Calu3 (cell line): Measurements from ENCODE around the gene GOLT1B. TPM values are rescaled to one million over a fixed set of nuclear protein-coding genes. Genes with fewer than 3 reads are reported as not detected.
"Not testable (repeated sequence)": the region's sequence is repeated elsewhere in the genome, so short reads cannot be mapped to it uniquely, and the experiment has no call there.

Experiments
- Bru-seq: library from RNA; stranded (reverse); fragments of 400-500 nt; gene quantifications from one replicate; lab custom pipeline; 2021; lab: Mats Ljungman, UMichigan
- BruChase-seq, 2 experiments: library from RNA; stranded (reverse); fragments of 400-500 nt; gene quantifications; one replicate each; lab custom pipeline; 2021; lab: Mats Ljungman, UMichigan
- BruUV-seq: library from RNA; stranded (reverse); fragments of 400-500 nt; replicated peaks from 2 replicates; lab custom pipeline; 2021; lab: Mats Ljungman, UMichigan
- CTCF ChIA-PET: fragments of 300-600 bp; sonication (Branson Sonifier 250); formaldehyde crosslinking; loops from one replicate; lab custom pipeline; 2022; ENCODE audit warnings: antibody characterized with exemption; lab: Charles Lee
- DNase-seq: peaks from one replicate; pipeline ENCODE4 v3.0.0; 2022
- H3K27ac Mint-ChIP-seq: one replicate; pipeline ENCODE4 v1.8.0; 2022; ENCODE audit warnings: mixed read lengths; ENCODE audit not compliant: unreplicated experiment
- H3K27me3 Mint-ChIP-seq: one replicate; pipeline ENCODE4 v1.8.0; 2022; ENCODE audit warnings: mixed read lengths; ENCODE audit not compliant: unreplicated experiment
- H3K36me3 Mint-ChIP-seq: one replicate; pipeline ENCODE4 v1.8.0; 2022; ENCODE audit warnings: mild to moderate bottlenecking, moderate library complexity, mixed read lengths; ENCODE audit not compliant: insufficient read depth, unreplicated experiment
- H3K4me1 Mint-ChIP-seq: one replicate; pipeline ENCODE4 v1.8.0; 2022; ENCODE audit warnings: mild to moderate bottlenecking, low read depth, mixed read lengths; ENCODE audit not compliant: unreplicated experiment
- H3K4me3 Mint-ChIP-seq: one replicate; pipeline ENCODE4 v1.8.0; 2022; ENCODE audit warnings: mild to moderate bottlenecking, low read depth, moderate library complexity, mixed read lengths; ENCODE audit not compliant: unreplicated experiment
- H3K9me3 Mint-ChIP-seq: one replicate; pipeline ENCODE4 v1.8.0; 2022; ENCODE audit warnings: low read depth, mixed read lengths; ENCODE audit not compliant: unreplicated experiment
- intact Hi-C: fragments of 100-400 bp; cut with micrococcal nuclease; formaldehyde crosslinking; loops from one replicate; pipeline ENCODE4 v1.10.0; 2022; ENCODE audit not compliant: unreplicated experiment
- long read RNA-seq: library from polyadenylated mRNA; stranded (forward); transcript quantifications from one replicate; pipeline ENCODE4 v2.0.0, GENCODE V29; 2022
- total RNA-seq: library from RNA; stranded (reverse); gene quantifications from 2 replicates; pipeline ENCODE4 v1.2.3, GENCODE V29; 2022
- TF ChIP-seq, protein P1 (sequence below): fragments of 200-600 bp; IDR thresholded peaks from one replicate; pipeline ENCODE4 v1.8.0; 2022; ENCODE audit warnings: antibody characterized with exemption; ENCODE audit not compliant: unreplicated experiment

Gene GOLT1B, protein sequence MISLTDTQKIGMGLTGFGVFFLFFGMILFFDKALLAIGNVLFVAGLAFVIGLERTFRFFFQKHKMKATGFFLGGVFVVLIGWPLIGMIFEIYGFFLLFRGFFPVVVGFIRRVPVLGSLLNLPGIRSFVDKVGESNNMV
- total RNA-seq (30.7 and 37.1 TPM in 2 replicates), Bru-seq, nascent RNA (percentile 86 among the genes with signal in this experiment), BruChase-seq, experiment 1, labeled RNA remaining after a 6-hour chase (percentile 92 among the genes with signal in this experiment), BruChase-seq, experiment 2, labeled RNA remaining after a 2-hour chase (percentile 90 among the genes with signal in this experiment)
- long read RNA-seq, transcript GOLT1B-201 (5 exons, 3,227 nt): major isoform, 69 of 77 reads
- long read RNA-seq, partial matches to known transcripts: 1 of 77 reads
- long read RNA-seq, other reads (novel, unspliced or antisense): 1 of 77 reads

DNA sequence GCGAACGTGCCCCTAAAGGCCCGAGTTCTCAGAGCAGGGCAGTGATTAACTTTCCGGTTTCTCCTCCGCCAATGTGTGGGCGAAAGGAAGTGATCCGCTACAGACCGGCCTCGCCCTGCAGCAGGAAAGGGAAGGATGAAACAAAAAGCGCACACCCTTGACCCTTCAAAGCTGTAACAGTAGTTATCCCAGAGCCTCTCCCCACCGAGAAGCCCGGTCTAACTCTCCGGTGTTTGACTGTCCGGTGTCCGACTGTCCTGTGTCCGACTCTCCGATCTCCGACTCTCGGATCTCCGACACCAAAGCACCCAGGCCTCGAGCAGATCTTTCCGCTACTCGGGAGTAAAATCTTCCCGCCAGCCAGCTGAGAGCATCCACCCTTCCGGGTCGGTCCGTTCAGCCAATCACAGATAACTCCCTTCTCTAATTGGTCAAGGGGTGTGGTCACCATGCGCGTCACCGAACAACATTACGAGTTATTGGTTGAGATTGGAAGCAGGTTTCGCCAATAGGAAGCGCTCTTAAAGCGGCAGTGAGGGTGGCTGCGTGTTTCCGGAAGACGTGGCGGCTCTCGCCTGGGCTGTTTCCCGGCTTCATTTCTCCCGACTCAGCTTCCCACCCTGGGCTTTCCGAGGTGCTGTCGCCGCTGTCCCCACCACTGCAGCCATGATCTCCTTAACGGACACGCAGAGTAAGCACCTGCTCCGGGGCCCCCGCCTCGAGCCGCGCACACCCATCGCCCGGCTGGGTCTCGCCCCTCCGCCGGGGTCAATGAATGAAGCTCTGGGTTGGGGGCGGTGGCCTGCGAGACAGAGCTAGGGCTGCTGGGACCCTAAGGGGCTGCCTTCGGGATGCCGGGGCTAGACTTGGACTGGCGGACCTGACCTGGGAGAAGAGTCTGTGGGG is at the start of gene GOLT1B, which contains the start of gene RECQL:
Gene GOLT1B, plus strand, starts transcription at position 532 of the 906 bp plus-strand sequence. Its CDS starts 135 bp downstream, at position 667.
Gene RECQL, minus strand, starts transcription at position 378 of the 906 bp plus-strand sequence. CDS start 2,065 bp downstream, outside the sequence.
- peaks cover 9% of the 10 kb centered on the region for H3K4me1 Mint-ChIP-seq
- no peak within 1 kb of the TSS for H3K27ac Mint-ChIP-seq
- DNase-seq: peak; percentile 90
- H3K9me3 Mint-ChIP-seq: no peaks in the 10 kb centered on the region
- H3K4me3 Mint-ChIP-seq: no peak within 1 kb of the TSS
- intact Hi-C loops: loop anchor here (5.0 to 10.0 kb wide), 2 partner anchors 64 to 183 kb away; partner anchors contain the start of gene PYROXD1
- TF ChIP-seq, protein P1, sequence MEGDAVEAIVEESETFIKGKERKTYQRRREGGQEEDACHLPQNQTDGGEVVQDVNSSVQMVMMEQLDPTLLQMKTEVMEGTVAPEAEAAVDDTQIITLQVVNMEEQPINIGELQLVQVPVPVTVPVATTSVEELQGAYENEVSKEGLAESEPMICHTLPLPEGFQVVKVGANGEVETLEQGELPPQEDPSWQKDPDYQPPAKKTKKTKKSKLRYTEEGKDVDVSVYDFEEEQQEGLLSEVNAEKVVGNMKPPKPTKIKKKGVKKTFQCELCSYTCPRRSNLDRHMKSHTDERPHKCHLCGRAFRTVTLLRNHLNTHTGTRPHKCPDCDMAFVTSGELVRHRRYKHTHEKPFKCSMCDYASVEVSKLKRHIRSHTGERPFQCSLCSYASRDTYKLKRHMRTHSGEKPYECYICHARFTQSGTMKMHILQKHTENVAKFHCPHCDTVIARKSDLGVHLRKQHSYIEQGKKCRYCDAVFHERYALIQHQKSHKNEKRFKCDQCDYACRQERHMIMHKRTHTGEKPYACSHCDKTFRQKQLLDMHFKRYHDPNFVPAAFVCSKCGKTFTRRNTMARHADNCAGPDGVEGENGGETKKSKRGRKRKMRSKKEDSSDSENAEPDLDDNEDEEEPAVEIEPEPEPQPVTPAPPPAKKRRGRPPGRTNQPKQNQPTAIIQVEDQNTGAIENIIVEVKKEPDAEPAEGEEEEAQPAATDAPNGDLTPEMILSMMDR: no peak
- CTCF ChIA-PET: interaction anchor here (0.7 kb wide), 1 partner anchor 942 kb away, joined by 3 read pairs; no protein-coding TSS in a partner anchor
- H3K36me3 Mint-ChIP-seq: no peaks in the 10 kb centered on the region
- no peaks in the 10 kb centered on the region for H3K27me3 Mint-ChIP-seq
- no TSS peak for BruUV-seq

DNA sequence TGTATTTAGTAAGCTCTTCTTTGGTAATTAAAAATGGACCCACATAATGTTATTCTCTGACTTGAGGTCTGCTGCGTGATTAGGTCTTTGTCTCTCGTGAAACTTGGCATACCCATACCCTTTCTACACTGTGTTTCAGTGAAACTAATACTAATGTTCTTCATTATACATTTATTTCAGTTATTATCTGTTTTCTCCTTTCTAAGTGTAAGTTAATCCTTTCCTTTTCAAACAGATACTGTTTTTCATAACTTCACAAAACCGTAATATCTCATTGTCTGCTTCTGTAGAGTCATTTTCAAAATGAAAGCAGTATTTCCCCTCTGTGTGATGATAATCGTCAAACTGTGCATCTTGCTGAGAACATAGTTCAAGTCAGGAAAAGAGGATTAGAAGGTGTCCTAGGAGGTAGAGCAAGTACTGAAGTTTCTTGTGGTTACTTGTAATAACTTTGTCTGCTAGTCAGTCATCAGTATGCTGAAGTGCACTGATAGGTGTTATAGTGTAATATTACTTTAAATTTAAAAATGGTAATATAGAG is 48.2 kb upstream of the GOLT1B start:
- Mint-ChIP-seq H3K27ac (no peak overlapping the region), H3K4me3 (no peak overlapping the region), H3K9me3 (no peaks in the 10 kb centered on the region), H3K4me1 (no peaks in the 10 kb centered on the region), H3K27me3 (no peaks in the 10 kb centered on the region), H3K36me3 (peaks cover 14% of the 10 kb centered on the region)
- BruUV-seq: no TSS peak
- TF ChIP-seq, protein P1: no peak
- CTCF ChIA-PET: no interaction called here
- intact Hi-C loops: no loop called here
- DNase-seq: no peak

DNA sequence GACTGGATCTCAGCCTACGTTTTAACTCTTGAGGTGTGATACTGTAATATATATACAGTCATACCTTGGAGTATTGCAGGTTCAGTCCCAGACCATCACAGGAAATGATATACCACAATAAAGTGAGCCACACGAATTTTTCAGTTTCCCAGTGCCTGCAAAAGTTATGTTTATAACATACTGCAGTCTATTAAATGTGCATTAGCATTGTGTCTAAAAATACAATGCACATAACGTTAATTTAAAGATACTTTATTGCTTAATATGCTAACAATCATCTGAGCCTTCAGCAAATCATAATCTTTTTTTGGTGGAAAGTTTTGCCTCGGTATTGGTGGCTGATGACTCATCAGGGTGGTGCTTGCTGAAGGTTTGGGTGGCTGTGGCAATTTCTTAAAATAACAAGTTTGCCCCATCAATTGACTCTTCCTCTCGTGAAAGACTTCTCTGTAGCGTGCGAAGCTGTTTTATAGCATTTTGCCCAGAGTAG is 45.3 kb upstream of the GOLT1B start:
- no peaks in the 10 kb centered on the region for H3K4me1 Mint-ChIP-seq
- intact Hi-C loops: no loop called here
- H3K4me3 Mint-ChIP-seq: no peak overlapping the region
- no peaks in the 10 kb centered on the region for H3K27me3 Mint-ChIP-seq
- H3K36me3 Mint-ChIP-seq: peaks cover 11% of the 10 kb centered on the region
- no TSS peak for BruUV-seq
- CTCF ChIA-PET: no interaction called here
- no peaks in the 10 kb centered on the region for H3K9me3 Mint-ChIP-seq
- TF ChIP-seq, protein P1: no peak
- no peak for DNase-seq
- H3K27ac Mint-ChIP-seq: no peak overlapping the region

DNA sequence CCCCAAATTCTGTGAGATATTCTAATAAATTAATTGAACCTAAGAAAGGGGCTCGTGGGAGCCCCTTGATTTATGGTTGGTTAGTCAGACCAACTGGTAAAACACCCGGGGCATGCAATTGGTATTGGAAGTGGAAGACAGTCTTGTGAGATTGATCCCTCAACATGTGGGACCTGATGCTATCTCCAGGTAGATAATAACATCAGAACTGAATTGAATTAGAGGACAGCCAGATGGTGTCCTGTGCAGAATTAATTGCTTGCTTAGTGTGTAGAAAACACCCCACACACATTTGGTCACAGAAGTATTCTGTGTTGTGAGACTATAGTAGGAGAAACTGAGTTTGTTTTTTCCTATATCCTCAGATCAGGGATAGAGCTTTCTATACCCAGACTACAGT is 42.1 kb upstream of the GOLT1B start:
- Mint-ChIP-seq H3K4me3 (no peak overlapping the region), H3K9me3 (no peaks in the 10 kb centered on the region), H3K4me1 (no peaks in the 10 kb centered on the region), H3K27me3 (no peaks in the 10 kb centered on the region), H3K27ac (no peak overlapping the region), H3K36me3 (peaks cover 8% of the 10 kb centered on the region)
- CTCF ChIA-PET: no interaction called here
- no peak for DNase-seq
- intact Hi-C loops: no loop called here
- BruUV-seq: no TSS peak
- TF ChIP-seq, protein P1: no peak

DNA sequence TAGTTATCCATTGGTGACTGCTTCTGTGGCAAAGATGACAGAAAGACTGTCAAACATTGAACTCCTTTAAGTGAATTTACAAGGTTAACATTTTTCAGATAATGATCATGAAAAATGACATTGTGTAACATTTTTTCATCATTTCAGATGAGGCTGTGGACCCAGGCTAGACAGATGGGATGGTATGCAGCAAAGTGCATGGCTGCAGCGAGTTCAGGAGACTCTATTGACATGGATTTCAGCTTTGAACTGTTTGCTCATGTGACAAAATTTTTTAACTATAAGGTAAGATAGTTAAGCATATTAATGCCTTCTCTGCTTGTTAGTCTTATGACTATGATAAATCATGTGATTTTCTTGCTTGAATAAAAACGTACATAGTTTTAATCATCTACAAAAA is 34.3 kb upstream of the GOLT1B start:
- BruUV-seq, H3K4me3 Mint-ChIP-seq, H3K27me3 Mint-ChIP-seq, H3K27ac Mint-ChIP-seq, CTCF ChIA-PET, H3K9me3 Mint-ChIP-seq, H3K4me1 Mint-ChIP-seq, DNase-seq, intact Hi-C loops: not testable (repeated sequence)
- peaks cover 15% of the 10 kb centered on the region for H3K36me3 Mint-ChIP-seq
